ENCODE measurements around the gene CORO2B. TPM values are rescaled to one million over a fixed set of nuclear protein-coding genes. Genes with fewer than 3 reads are reported as not detected.

The CORO2B gene
- total and polyA plus RNA-seq, 9 of the 15 experiments (the other 6 are each of a cell fraction or from before 2014, with no cell fraction given): not detected

- in situ Hi-C loops (cut with MboI) (no loop called here), intact Hi-C loops (cut with micrococcal nuclease) (no loop called here)
- ChIA-PET POLR2A (no interaction called here), CTCF (ENCODE audit: low intra/inter-chr PET ratio) (interaction anchor here (0.7 kb wide), 1 partner anchor 11 kb away, joined by 3 read pairs; no protein-coding TSS in a partner anchor)
- no peaks in the 10 kb centered on the region for H3K9me1 ChIP-seq (ENCODE audit: control insufficient read depth, insufficient read depth, low read length)
- no peaks in the 10 kb centered on the region for H3K79me2 ChIP-seq (ENCODE audit: control insufficient read depth, insufficient read depth, low read length)
- WGBS (ENCODE audit: insufficient coverage, low coverage, missing lambda C conversion rate): 1% methylated on average over 7 of the region's 7 CpGs
- no TSS peak for BruUV-seq (replicated peaks)
- H3K9me3 ChIP-seq (replicated peaks; ENCODE audit: control insufficient read depth, insufficient read depth, low read depth, low read length): no peaks in the 10 kb centered on the region
- no peak for ATAC-seq
- no peak overlapping the region for H3K9ac ChIP-seq (ENCODE audit: insufficient read depth in 1 of 2, low read depth in 2 of 2, low read length in 2 of 2)
- H3K27me3 ChIP-seq (ENCODE audit: control insufficient read depth in 2 of 2, insufficient read depth in 2 of 2, low read length in 2 of 2): peaks cover 2 to 37% of the 10 kb centered on the region in 2 experiments; a peak in 4 of 5 replicates
- H3K27ac ChIP-seq (ENCODE audit: extremely low read depth, low read depth, low read length): no peak overlapping the region
- no peak for DNase-seq (ENCODE audit: extremely low read depth in 1 of 4, low spot score in 3 of 4)
- peak; percentile 11 for FAIRE-seq
- no peak overlapping the region for H3K4me2 ChIP-seq (ENCODE audit: insufficient read depth, low read length)
- H3K4me1 ChIP-seq (replicated peaks in 1 of 2; ENCODE audit: control insufficient read depth in 2 of 2, insufficient read depth in 2 of 2, low read length in 2 of 2): peaks cover 0 to 3% of the 10 kb centered on the region in 2 experiments; a peak in 2 of 5 replicates
- peaks cover 6% of the 10 kb centered on the region; the same call in 1 of the 2 replicates for H4K20me1 ChIP-seq (replicated peaks; ENCODE audit: control insufficient read depth, insufficient read depth, low read length)
- H2AFZ ChIP-seq (ENCODE audit: low read depth, low read length): no peak overlapping the region
- H3K4me3 ChIP-seq: no peak overlapping the region
- H3K36me3 ChIP-seq (ENCODE audit: control insufficient read depth, insufficient read depth, low read length): no peaks in the 10 kb centered on the region
- TF ChIP-seq, protein P1, sequence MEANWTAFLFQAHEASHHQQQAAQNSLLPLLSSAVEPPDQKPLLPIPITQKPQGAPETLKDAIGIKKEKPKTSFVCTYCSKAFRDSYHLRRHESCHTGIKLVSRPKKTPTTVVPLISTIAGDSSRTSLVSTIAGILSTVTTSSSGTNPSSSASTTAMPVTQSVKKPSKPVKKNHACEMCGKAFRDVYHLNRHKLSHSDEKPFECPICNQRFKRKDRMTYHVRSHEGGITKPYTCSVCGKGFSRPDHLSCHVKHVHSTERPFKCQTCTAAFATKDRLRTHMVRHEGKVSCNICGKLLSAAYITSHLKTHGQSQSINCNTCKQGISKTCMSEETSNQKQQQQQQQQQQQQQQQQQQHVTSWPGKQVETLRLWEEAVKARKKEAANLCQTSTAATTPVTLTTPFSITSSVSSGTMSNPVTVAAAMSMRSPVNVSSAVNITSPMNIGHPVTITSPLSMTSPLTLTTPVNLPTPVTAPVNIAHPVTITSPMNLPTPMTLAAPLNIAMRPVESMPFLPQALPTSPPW (CRISPR knock-in tag; IDR thresholded peaks at IDR 0.05): peak; percentile 17; the same call in 1 of the 2 replicates
- TF ChIP-seq NRF1 (conservative IDR thresholded peaks at IDR 0.05 in 1 of 2, IDR thresholded peaks at IDR 0.05 in 1 of 2) (peak; percentile 69 to 75), NR2C2 (CRISPR knock-in tag; IDR thresholded peaks at IDR 0.05) (no peak), NR2C2 (tag; IDR thresholded peaks at IDR 0.05) (peak; percentile 42; the same call in 1 of the 2 replicates), ATF1 (CRISPR knock-in tag; IDR thresholded peaks at IDR 0.05) (no peak), ATF1 (tag; IDR thresholded peaks at IDR 0.05) (0 out of 2 replicates have a peak, but pooled peaks have one; percentile 11), CHD7 (IDR thresholded peaks at IDR 0.05; ENCODE audit: low read depth, low read length) (no peak)
These were observed 61.3 kb downstream of the CORO2B start for GRCh38 chr15:68639926-68640600.

Measured in K562 (cell line).